ENCODE data around the gene EIF3B.
"Not testable (repeated sequence)": the region's sequence is repeated elsewhere in the genome, so short reads cannot be mapped to it uniquely, and the experiment has no call there.

The EIF3B gene

DNA sequence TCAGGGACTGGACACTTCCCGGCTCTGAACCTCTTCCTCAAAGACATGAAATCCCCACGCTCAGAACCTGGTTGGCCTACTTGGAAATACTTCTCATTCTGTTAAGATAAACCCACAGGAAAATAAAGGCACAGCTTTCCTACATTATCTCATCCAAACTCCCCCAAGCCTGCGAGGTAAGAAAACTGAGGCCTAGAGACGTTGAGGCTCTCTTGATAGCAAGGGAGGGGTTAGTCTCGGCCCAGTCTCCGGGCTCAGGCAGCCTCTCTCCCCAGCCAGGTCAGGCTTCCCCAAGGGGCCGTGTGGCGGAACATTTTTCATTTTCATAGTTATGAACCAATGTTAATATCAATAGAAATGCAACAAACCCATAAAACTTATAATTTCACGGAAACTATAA is 4.6 kb upstream of the EIF3B start:
- no peak for DNase-seq

DNA sequence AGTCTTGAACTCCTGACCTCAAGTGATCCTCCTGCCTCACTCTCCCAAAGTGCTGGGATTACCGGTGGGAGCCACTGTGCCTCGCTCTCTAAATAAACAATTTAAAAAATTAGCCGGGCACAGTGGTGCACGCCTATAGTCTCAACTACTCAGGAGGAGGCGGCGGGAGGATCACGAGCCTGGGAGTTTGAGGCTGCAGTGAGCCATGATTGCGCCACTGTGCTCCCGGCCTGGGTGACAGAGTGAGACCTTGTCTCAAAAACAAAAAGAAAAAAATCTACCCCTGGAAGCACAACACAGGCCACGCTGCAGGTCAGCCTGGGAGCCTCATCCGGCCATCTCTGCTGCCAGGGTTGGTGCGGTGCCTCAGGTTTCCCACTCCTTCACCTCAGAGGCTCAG is 3.8 kb upstream of the EIF3B start:
- DNase-seq = no peak

DNA sequence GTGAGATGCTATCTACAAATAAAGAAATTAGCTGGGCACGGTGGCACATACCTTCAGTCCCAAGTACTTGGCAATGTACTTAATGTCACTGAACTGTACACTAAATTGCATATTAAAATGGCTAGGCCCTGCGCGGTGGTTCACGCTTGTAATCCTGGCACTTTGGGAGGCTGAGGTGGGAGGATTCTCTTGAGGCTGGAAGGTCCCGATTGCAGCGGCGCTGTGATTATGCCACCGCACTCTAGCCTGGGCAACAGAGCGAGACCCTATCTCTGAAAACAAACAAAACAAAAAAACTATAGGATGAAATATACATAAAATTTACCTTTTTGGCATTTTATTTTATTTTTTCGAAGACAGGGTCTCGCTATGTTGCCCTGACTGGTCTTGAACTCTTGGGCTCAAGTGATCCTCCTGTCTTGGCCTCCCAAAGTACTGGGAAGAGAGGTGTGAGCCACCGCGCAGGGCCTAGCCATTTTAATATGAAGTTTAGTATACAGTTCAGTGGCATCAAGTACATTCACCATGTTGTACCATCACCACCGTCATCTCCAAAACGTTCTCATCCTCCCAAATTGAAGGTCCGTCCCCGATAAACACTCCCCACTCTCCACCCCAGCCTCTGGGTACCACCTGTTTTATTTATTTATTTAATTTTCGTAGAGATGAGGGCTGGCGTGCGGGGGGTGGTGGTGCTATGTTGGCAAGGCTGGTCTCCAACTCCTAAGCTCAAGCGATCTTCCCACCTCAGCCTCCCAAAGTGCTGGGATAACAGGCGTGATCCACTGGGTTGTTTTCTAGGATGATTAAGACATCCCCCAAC is 1.3 kb upstream of the EIF3B start:
- no peak for DNase-seq

DNA sequence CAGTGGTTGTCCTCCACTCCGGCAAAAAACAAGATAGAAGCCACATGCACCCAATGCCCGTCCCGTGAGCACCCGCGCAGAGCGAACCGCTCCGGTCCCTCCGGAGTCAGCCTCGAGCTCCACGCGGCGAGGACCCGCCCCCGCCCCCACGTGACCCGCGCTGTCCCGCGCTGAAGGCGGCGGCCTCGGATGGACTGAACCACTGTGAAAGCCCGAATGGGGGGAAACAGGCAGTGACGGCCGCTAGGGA is 766 bp upstream of the EIF3B start:
- peak; percentile 81 for DNase-seq

DNA sequence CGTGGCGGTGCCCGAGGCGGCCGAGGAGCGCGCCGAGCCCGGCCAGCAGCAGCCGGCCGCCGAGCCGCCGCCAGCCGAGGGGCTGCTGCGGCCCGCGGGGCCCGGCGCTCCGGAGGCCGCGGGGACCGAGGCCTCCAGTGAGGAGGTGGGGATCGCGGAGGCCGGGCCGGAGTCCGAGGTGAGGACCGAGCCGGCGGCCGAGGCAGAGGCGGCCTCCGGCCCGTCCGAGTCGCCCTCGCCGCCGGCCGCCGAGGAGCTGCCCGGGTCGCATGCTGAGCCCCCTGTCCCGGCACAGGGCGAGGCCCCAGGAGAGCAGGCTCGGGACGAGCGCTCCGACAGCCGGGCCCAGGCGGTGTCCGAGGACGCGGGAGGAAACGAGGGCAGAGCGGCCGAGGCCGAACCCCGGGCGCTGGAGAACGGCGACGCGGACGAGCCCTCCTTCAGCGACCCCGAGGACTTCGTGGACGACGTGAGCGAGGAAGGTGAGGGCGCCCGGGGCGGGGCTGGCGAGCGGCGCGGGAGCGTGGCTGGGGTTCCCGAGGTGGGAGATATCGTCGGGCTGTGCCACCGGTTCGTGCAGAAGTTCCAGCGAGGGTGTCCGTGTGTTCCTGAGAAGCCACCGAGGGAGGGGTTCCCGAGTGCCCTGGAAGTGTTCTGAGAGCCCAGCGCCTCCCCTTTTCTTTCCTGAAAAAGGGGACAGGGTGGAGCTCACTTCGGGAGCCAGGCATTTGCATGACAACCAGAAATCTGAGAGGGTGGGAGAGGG is 495 bp downstream of the EIF3B start:
- no peak for DNase-seq

DNA sequence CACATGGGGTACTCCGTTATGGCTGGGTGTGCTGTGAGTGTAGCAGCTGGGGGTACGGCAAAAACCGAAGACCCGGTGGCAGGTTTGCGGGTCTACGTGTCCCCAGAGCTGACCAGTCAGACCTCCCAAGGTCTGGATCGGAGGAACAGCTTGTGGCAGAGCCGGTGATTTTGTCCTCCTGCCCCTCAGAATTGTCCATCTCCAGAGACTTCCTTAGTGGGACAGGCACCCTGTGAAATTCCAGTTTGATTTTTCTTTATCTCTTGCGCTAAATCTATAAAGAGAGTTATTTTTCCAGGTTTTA is 1.0 kb downstream of the EIF3B start:
- DNase-seq = no peak

DNA sequence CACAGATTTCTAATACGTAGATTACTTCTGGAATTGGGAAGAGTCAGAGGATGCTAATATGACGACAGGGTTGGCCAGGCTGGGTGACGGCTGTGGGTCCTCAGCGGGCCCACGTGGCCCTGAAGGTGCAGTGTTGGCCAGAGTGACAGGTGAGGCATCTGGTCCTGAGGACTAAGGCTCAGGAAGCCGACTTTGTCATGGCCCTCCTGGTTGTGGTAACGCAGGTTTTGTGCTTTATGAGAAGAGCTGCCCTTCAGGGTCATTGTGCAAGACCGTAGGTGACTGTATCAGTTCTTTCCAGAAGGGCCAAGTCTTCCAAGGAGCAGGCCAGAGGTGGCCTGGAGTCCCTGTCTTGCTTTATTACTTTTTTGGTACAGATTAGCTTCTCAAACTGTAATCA is 2.5 kb downstream of the EIF3B start:
- DNase-seq = no peak

DNA sequence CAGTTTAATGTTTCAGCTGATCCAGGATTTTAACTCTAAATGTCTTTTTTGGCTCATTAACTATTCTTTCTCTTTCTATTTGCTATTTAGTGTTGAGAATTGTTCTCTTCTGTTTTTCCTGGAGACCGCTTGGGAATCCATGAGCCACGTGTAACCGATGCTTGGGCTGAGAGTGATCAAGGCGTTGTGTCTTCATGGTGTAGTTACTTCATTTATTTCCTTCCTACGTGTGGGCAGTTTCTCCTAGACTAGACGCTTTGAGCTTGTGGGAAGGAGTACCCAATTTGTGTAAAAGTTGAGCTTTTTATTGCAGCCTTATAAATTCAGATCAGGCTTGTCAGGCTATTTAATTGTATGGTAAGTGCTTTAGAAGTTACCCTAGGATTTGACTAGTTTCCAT is 2.9 kb downstream of the EIF3B start:
- DNase-seq = no peak

DNA sequence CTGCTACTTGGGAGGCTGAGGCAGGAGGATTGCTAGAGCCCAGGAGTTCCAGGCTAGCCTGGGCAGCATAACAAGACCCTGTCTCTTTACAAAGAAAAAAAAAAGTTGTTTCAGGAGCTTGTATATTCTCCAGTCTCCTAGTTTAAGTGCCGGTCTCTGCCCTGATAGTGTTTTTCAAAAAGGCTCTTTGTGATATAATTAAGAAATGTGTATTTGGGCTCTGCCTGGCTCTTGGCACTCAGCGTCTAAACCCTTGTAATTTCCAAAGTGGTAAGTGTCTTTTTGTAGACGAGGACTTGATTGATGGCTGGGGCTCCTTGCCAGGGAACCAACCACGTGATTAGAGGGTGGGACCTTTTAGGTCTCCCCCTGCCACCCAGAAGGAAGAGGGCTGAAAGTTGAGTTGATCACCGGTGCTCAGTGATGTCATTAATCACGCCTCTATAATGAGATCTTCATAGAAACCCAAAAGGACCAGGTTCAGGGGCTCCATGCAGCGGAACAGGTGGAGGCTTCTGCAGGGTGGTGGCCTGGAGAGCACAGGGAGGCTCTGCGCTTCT is 4.4 kb downstream of the EIF3B start:
- DNase-seq = no peak

DNA sequence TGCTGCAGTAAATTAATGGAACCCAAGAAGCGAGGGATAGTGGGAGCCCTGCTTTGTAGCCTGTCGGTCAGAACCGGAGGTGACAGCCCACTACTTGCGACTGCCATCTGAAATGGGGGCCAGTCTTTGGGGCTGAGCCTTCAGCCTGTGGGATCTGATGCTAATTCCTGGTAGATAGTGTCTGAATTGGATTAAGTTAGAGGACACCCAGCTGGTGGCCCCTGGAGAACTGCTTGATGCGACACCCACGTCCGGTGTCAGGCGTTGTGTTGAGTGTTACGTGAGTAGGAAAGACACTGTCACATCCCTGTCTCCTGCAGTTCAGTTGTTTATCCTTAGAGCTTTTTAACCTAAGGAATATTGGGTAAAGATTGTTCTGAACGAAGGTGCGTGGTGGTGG is 5.0 kb downstream of the EIF3B start:
- no peak for DNase-seq

DNA sequence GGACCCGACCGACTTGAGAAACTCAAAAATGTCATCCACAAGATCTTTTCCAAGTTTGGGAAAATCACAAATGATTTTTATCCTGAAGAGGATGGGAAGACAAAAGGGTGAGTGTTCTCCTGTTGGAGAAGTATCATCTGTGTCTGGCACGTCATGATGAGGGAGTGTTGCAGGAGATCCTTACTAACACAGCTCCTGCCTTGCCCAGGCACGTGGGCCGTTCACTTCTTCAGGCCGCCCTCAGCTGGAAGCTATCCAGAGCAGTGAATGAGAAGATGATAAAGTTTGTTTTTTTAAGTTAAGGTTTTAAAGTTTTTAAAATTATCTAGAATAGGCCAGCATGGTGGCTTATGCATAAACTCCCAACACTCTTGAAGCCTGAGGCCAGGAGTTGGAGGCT is 6.2 kb downstream of the EIF3B start:
- no peak for DNase-seq

DNA sequence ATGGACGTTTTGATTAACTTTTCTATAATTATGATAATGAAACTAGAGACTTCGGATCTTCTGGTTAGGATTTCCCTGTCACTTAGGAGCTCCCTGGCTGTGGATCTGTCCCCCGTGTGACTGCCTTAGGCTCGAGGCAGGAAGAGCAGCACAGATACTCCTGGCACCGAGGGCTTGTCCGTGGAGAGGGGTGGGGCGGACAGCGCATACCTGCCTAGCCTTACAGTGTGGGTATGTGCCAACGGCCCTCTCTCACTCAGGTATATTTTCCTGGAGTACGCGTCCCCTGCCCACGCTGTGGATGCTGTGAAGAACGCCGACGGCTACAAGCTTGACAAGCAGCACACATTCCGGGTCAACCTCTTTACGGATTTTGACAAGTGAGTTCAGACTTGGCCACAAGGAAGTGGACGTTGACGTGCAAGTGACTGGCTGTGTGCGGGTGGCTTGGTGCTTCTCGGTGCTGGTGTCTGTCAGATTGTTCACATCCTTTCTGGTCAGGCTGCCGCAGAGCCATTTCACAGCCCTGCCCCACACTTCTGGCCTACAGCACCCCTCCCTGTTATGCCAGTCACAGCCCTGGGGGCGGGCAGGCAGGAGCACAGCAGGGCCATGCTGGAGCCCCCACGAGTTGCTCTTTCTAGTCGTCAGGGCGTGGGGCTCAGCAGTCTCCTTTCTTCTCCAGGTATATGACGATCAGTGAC is 7.9 kb downstream of the EIF3B start:
- no peak for DNase-seq

DNA sequence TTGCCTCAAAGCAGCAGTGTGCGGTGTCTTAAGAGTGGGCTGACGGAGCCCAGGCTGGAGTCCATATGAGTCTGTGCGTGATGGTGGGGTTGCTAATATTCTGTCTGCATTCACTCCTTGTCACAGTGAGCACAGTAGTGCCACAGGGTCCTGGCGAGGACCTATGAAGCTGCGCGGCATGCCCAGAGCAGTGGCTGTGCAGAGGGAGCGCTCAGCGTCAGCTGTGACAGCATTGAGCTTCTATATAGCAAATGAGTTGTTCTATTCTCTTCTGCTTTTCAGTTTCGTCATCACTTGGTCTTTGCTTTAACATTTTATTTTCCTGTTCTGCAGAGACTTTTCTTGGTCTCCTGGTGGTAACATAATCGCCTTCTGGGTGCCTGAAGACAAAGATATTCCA is 14.5 kb downstream of the EIF3B start:
- no peak for DNase-seq

DNA sequence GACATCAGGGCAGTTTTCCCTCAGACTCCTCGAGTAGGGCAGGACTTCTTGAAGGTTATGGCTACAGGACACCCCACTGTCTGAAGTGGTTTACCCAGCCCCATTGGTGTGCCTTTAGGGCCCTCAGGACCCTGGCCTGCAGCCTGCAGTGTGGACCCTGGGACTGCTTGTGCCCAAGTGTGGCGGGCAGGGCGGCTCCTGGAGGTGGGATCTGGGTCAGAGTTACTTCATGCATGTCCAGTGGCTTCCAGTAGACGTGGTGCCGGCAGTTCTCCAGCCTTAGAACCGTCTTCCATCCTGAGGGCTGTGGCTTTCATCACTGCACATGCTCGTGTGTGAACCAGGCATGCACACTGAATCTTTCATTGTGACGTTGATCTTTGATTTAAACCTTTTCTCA is 16.7 kb downstream of the EIF3B start:
- no peak for DNase-seq

DNA sequence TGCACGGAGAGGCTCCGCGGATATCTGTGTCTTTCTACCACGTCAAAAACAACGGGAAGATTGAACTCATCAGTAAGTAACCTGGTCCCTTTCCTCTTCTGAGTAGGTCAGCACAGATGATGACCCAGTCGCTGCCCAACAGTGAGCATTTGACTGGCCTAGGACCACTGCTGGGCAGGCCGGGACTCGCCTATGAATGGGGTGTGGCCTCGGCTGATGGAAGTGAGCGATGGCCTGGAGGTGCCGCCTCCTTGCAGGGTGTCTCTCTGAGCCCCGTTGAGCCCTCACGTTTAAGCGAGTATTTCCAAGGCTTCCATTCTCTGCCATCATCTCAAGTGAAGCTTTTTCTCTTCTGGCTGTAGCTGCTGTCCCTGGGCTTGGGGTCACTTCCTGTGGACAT is 18.1 kb downstream of the EIF3B start:
- no peak for DNase-seq

DNA sequence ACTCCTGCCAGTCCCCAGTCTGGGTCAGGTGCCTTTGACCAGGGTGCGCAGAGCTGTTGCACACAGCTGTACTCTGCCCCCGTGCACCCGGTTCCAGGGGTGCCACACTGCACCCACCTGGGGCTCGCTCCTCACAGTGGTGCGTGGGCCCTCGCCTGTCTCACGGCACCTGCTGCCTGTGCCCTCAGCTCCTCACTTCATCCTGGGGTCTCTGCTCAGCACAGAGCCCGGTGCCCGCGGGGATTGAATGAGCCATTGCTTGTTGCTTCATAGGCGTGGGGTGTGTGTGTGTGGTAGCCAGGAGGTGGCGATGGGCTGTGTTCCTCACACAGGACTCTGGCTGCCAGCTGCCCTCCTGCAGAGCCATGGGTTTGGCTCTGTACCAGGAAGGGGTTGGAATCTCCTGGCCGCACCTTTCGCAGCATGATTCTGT is 18.5 kb downstream of the EIF3B start:
- no peak for DNase-seq

DNA sequence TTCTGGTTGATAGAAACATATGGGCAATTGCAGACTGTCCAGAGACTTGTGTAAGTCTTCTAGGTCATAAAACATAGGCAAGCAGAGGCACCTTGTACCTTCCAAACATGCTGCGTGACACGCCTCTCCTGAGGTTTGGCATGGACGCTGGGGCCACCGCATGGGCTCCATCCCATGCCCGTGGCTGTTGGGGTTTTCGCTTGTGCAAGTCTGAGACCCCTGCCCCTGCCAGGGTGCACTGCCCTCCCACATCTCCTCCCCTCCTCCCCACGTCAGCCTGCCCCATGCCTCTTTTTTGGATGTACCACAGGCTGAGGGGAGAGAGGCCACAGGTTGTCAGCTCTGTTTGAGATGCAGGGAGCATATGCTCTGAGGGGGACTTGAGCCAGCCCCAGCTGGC is 19.0 kb downstream of the EIF3B start:
- DNase-seq = no peak

DNA sequence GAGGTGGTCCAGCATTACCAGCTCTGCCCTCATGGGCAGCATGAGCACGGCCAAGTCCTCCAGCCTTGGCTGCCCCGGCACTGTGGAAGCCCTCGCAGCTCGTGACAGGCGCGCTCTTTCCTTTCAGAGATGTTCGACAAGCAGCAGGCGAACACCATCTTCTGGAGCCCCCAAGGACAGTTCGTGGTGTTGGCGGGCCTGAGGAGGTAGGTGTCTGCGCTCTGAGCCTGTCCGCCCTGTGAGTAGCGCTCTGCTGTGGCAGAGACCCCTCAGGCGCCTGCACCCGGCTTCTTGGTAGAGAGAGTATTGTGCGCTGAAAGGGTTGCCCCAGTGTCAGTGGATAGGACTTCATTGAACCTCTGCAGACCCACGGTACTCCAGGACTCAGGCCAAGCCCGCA is 19.8 kb downstream of the EIF3B start:
- DNase-seq = no peak

DNA sequence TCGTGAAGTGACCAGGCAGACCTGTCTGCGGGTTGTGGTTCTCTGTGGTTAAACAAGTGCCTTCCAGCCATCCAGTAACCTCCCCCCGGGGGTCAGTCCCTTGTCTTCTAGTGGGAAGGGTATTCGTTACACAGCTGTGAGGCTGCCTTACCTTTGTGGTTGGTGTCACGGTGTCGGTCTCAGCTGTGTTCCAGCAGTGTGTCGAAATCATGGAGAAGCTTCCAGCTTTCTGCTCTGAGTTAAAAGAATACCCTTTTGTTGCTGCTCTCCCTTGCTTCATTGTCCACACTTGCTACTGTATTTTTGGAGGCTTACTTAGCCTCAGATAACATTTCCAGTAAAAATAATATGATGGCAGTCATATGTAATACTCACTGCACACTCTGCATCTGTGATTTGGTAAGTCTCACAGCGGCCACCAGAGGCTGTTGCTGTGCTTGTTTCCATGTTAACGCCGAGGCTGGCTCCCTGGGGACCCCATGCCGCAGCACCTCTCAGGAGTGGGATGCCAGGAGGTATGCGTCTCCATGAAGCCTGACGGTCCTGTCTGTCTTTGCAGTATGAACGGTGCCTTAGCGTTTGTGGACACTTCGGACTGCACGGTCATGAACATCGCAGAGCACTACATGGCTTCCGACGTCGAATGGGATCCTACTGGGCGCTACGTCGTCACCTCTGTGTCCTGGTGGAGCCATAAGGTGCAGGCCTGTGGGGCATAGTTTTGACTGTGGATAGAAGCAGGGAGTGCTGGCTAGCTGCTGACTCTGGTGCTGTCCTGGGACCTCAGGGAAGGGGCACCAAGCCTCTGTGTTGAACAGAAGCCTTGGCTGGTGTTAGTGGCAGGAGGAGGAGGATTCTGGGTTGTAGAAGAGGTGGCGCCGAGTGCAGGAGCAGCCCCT is 20.5 kb downstream of the EIF3B start:
- no peak for DNase-seq

DNA sequence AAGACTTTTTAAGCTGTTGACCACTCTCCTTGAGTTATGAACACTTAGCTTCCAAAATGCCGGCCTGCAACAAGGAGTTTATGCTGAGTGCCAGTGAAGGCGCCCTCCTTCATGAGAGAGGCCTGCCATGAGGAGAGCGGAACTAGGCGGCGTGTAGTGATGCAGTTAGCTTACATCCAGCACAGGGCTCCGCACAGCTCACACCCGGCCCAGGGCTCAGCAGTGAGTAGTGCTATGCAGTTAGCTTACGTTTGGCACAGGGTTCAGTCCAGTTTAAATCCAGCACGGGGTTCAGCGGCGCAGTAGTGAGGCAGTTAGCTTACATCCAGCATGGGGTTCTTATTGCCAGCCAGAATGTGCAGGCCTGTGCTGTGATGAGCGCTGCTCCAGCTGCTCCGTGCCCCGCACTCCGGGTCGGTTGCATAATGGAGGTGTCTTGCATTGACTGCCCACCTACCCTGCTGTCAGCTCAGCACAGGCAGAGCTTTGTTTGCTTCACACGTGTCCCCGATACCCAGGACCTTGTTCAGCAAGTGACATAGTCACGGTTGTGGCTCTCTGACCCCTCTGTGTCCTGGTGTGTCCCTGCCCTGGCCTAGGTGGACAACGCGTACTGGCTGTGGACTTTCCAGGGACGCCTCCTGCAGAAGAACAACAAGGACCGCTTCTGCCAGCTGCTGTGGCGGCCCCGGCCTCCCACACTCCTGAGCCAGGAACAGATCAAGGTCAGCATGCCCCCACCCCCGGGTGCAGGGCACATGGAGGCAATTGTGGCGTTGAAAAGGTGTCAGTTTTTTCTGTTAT is 21.9 kb downstream of the EIF3B start:
- DNase-seq = no peak

DNA sequence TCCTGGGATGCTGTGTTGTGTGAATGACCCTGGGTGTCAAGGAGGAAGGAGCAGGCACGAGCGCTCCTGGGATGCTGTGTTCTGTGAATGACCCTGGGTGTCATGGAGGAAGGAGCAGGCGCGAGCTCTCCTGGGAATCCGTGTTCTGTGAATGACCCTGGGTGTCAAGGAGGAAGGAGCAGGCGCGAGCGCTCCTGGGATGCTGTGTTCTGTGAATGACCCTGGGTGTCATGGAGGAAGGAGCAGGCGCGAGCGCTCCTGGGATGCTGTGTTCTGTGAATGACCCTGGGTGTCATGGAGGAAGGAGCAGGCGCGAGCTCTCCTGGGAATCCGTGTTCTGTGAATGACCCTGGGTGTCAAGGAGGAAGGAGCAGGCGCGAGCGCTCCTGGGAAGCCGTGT is 22.9 kb downstream of the EIF3B start:
- not testable (repeated sequence) for DNase-seq

DNA sequence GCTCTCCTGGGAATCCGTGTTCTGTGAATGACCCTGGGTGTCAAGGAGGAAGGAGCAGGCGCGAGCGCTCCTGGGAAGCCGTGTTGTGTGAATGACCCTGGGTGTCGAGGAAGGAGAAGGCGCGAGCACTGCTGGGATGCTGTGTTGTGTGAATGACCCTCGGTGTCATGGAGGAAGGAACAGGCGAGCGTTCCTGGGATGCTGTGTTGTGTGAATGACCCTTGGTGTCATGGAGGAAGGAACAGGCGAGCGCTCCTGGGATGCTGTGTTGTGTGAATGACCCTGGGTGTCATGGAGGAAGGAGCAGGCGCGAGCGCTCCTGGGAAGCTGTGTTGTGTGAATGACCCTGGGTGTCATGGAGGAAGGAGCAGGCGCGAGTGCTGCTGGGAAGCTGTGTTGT is 23.5 kb downstream of the EIF3B start:
- DNase-seq = not testable (repeated sequence)
